ENCODE data around the gene SMARCAL1. TPM values are rescaled to one million over a fixed set of nuclear protein-coding genes. Genes with fewer than 3 reads are reported as not detected.

Gene SMARCAL1
- total and polyA plus RNA-seq, 2 of the 13 experiments (the other 11 are each of a cell fraction or from before 2014, with no cell fraction given), result 12.7 to 21.3 TPM

- peak; percentile 78; the same call in 1 of the 2 replicates for TF ChIP-seq STAT6 (CRISPR knock-in tag; IDR thresholded peaks at IDR 0.05; ENCODE audit: borderline replicate concordance)
- TF ChIP-seq E2F2 (CRISPR knock-in tag; IDR thresholded peaks at IDR 0.05; ENCODE audit: borderline replicate concordance), result peak; percentile 94; the same call in 1 of the 2 replicates
- peak; percentile 93 for TF ChIP-seq IRF1 (CRISPR knock-in tag; IDR thresholded peaks at IDR 0.05; ENCODE audit: low read depth)
- TF ChIP-seq ZBTB46 (CRISPR knock-in tag; IDR thresholded peaks at IDR 0.05; ENCODE audit: borderline replicate concordance), result no peak
- no peak for TF ChIP-seq NR2F6 (IDR thresholded peaks at IDR 0.05)
- peak; percentile 38 for TF ChIP-seq NR2F6 (CRISPR knock-in tag; IDR thresholded peaks at IDR 0.05)
- peak; percentile 38; the same call in 1 of the 2 replicates for TF ChIP-seq KDM4B (CRISPR knock-in tag; IDR thresholded peaks at IDR 0.05)
- peak; percentile 88 for TF ChIP-seq ZNF205 (CRISPR knock-in tag; IDR thresholded peaks at IDR 0.05)
- no peak for TF ChIP-seq RERE (CRISPR knock-in tag; IDR thresholded peaks at IDR 0.05; ENCODE audit: low read depth)
- 0 out of 2 replicates have a peak, but pooled peaks have one; percentile 72 for TF ChIP-seq ZHX1 (CRISPR knock-in tag; IDR thresholded peaks at IDR 0.05; ENCODE audit: low read depth)
- peak; percentile 58; the same call in 1 of the 2 replicates for TF ChIP-seq ISL2 (CRISPR knock-in tag; IDR thresholded peaks at IDR 0.05)
- TF ChIP-seq ESRRA (CRISPR knock-in tag; IDR thresholded peaks at IDR 0.05; ENCODE audit: low read depth), result peak; percentile 69; the same call in 1 of the 2 replicates
These were observed at the start of gene SMARCAL1 (continued) for GRCh38 chr2:216412022-216412999.
